Natural killer cell (primary cell): ENCODE data around the gene NDUFB4. TPM values are rescaled to one million over a fixed set of nuclear protein-coding genes. Genes with fewer than 3 reads are reported as not detected.

Experiments used
- ATAC-seq, 3 donors: fragments of 150-1000 bp in 2 of 3; fragments of 200-7000 bp in 1 of 3; cut with Tn5 transposase; 1 replicate in 1 of 3; 2 replicates in 2 of 3; pipeline ENCODE4 v1.10.0; 2021; ENCODE audit warnings: mild to moderate bottlenecking in 2 of 3, moderate library complexity in 2 of 3
- DNase-seq, 2 donors: peaks; one replicate each; pipeline versions ENCODE4 v3.0.0 to v3.0.0-alpha.2; 2013 to 2021; ENCODE audit warnings: mixed read lengths in 1 of 2
- H3K27ac ChIP-seq: one replicate; pipeline ENCODE4 v1.5.1; 2013; ENCODE audit warnings: mild to moderate bottlenecking, low read length
- H3K27me3 ChIP-seq: one replicate; pipeline ENCODE4 v1.6.1; 2013; ENCODE audit warnings: low read length; ENCODE audit not compliant: control insufficient read depth, insufficient read depth
- H3K36me3 ChIP-seq: one replicate; pipeline ENCODE4 v1.6.1; 2013; ENCODE audit warnings: low read length; ENCODE audit not compliant: control insufficient read depth, insufficient read depth
- H3K4me1 ChIP-seq: one replicate; pipeline ENCODE4 v1.6.1; 2013; ENCODE audit warnings: low read length; ENCODE audit not compliant: control insufficient read depth, insufficient read depth
- H3K4me3 ChIP-seq: one replicate; pipeline ENCODE4 v1.5.1; 2013; ENCODE audit warnings: low read length
- H3K9me3 ChIP-seq: one replicate; pipeline ENCODE4 v1.6.1; 2013; ENCODE audit warnings: low read length; ENCODE audit not compliant: control insufficient read depth, insufficient read depth
- H3K27ac Mint-ChIP-seq, 2 donors: one replicate each; pipeline ENCODE4 v1.8.0; 2022; ENCODE audit warnings: mild to moderate bottlenecking in 2 of 2, mixed read lengths in 2 of 2, moderate library complexity in 1 of 2
- H3K27me3 Mint-ChIP-seq, 2 donors: one replicate each; pipeline ENCODE4 v1.8.0; 2022; ENCODE audit warnings: low read depth in 2 of 2, mixed read lengths in 2 of 2
- H3K36me3 Mint-ChIP-seq: one replicate; pipeline ENCODE4 v1.8.0; 2022; ENCODE audit warnings: mixed read lengths
- H3K4me1 Mint-ChIP-seq, 2 donors: one replicate each; pipeline ENCODE4 v1.8.0; 2022; ENCODE audit warnings: mixed read lengths in 2 of 2
- H3K4me3 Mint-ChIP-seq: one replicate; pipeline ENCODE4 v1.8.0; 2022; ENCODE audit warnings: mild to moderate bottlenecking, moderate library complexity, mixed read lengths
- H3K9me3 Mint-ChIP-seq, 2 donors: one replicate each; pipeline ENCODE4 v1.8.0; 2022; ENCODE audit warnings: mixed read lengths in 2 of 2
- CTCF ChIP-seq: fragments of 200-600 bp; IDR thresholded peaks from one replicate; pipeline ENCODE4 v1.8.0; 2022; ENCODE audit warnings: antibody characterized with exemption
- WGBS: methylation state at CpG from one replicate; pipeline ENCODE4 v1.1.7; 2013; ENCODE audit warnings: missing lambda C conversion rate; ENCODE audit not compliant: insufficient coverage; 5-methylcytosine and 5-hydroxymethylcytosine counted together
- intact Hi-C: fragments of 100-400 bp; cut with micrococcal nuclease; formaldehyde crosslinking; loops from one replicate; pipeline ENCODE4 v1.14.2; 2022
- total RNA-seq, 4 donors: library from RNA; stranded (reverse); fragments of 120-200 nt in 1 of 4; gene quantifications; one replicate each; pipeline versions ENCODE4 v1.2.3 to v1.2.4, GENCODE V29; 2013 to 2022

Gene NDUFB4
- total RNA-seq, 3 donors from 2014 or later (not counting 1 experiment from before 2014, with no cell fraction given): 59.5 to 86.9 (median 65.2) TPM

- H3K9me3 Mint-ChIP-seq: no peaks in the 10 kb centered on the region
- intact Hi-C loops: no loop called here
- no peaks in the 10 kb centered on the region for H3K36me3 Mint-ChIP-seq
- no peak overlapping the region for H3K4me3 ChIP-seq
- H3K27me3 Mint-ChIP-seq: peaks cover 3 to 27% of the 10 kb centered on the region in 2 donors
- no peaks in the 10 kb centered on the region for H3K36me3 ChIP-seq
- H3K27me3 ChIP-seq: no peaks in the 10 kb centered on the region
- 53% methylated on average over 6 of the region's 8 CpGs for WGBS
- H3K9me3 ChIP-seq: no peaks in the 10 kb centered on the region
- H3K4me3 Mint-ChIP-seq: peak overlapping the region; percentile 43
- no peak for TF ChIP-seq CTCF
- ATAC-seq (peak in 1 of 3 donors; percentile 54), DNase-seq (peak in 1 of 2 donors; percentile 48)
- H3K4me1 Mint-ChIP-seq: no peaks in the 10 kb centered on the region
- no peaks in the 10 kb centered on the region for H3K4me1 ChIP-seq
- H3K27ac Mint-ChIP-seq: no peak overlapping the region
- no peak overlapping the region for H3K27ac ChIP-seq
Measured at GRCh38 chr3:120567370-120568201, 28.6 kb upstream of the NDUFB4 start.

GRCh38 chr3:120568202-120568531, 28.0 kb upstream of the NDUFB4 start:
- H3K4me3 Mint-ChIP-seq: no peak overlapping the region
- Histone ChIP-seq H3K27me3 (no peaks in the 10 kb centered on the region), H3K27ac (no peak overlapping the region), H3K4me3 (no peak overlapping the region), H3K36me3 (no peaks in the 10 kb centered on the region), H3K4me1 (no peaks in the 10 kb centered on the region), H3K9me3 (no peaks in the 10 kb centered on the region)
- H3K4me1 Mint-ChIP-seq: no peaks in the 10 kb centered on the region
- WGBS: 71% methylated on average over 3 of the region's 3 CpGs
- no peaks in the 10 kb centered on the region for H3K9me3 Mint-ChIP-seq
- H3K36me3 Mint-ChIP-seq: no peaks in the 10 kb centered on the region
- ATAC-seq (no peak), DNase-seq (no peak)
- intact Hi-C loops: no loop called here
- TF ChIP-seq CTCF: no peak
- peaks cover 3 to 27% of the 10 kb centered on the region in 2 donors for H3K27me3 Mint-ChIP-seq
- no peak overlapping the region for H3K27ac Mint-ChIP-seq

- Mint-ChIP-seq H3K4me3 (no peak overlapping the region), H3K27me3 (peaks cover 3 to 27% of the 10 kb centered on the region in 2 donors), H3K36me3 (no peaks in the 10 kb centered on the region), H3K4me1 (no peaks in the 10 kb centered on the region), H3K27ac (no peak overlapping the region), H3K9me3 (no peaks in the 10 kb centered on the region)
- no peak overlapping the region for H3K27ac ChIP-seq
- H3K4me1 ChIP-seq: no peaks in the 10 kb centered on the region
- intact Hi-C loops: no loop called here
- H3K27me3 ChIP-seq: no peaks in the 10 kb centered on the region
- no peak for ATAC-seq
- H3K4me3 ChIP-seq: no peak overlapping the region
- no peaks in the 10 kb centered on the region for H3K36me3 ChIP-seq
- WGBS: 36% methylated on average over 3 of the region's 3 CpGs
- DNase-seq: no peak
- H3K9me3 ChIP-seq: no peaks in the 10 kb centered on the region
- TF ChIP-seq CTCF: no peak
Measured at GRCh38 chr3:120568598-120568997, 27.5 kb upstream of the NDUFB4 start.
